Activated CD4-positive, alpha-beta T cell treated with anti-CD3 and anti-CD28 coated beads for 1 hour (primary cell): Measurements from ENCODE around the gene FBXL13.
"Not testable (repeated sequence)": the region's sequence is repeated elsewhere in the genome, so short reads cannot be mapped to it uniquely, and the experiment has no call there.

Experiments used
- DNase-seq: peaks from one replicate; pipeline ENCODE4 v3.0.0-alpha.2; 2020

FBXL13 gene

DNA sequence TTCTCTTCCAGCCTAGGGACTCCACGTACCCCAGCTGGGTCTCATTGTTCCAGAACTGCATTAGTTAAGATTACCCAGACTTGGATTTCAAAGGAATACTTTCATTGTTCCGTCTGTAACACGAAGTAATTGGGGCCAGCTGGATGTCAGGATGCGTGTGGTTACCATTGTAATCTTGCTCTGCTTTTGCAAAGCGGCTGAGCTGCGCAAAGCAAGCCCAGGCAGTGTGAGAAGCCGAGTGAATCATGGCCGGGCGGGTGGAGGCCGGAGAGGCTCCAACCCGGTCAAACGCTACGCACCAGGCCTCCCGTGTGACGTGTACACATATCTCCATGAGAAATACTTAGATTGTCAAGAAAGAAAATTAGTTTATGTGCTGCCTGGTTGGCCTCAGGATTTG is 140.8 kb downstream of the FBXL13 start:
- DNase-seq: no peak

DNA sequence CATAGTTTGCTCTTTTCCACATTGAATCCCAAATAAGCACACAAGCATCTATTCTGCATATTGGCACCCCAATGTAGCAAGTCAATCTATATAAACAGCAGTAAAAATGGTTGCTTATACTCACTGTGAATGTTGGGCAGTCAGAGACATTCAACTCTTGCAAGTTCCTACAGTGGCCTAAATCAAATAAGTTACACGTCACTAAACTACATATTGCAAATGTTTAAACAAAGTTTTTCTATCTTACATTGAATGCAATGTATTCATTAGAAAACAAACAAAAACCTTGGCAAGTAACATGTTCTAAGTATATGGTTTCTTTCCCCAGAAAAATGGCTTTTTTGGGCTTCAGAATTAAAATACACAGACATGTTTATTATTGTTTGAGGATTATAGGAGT is 142.8 kb downstream of the FBXL13 start:
- DNase-seq: no peak

GRCh38 chr7:102927312-102927933 is 147.2 kb downstream of the FBXL13 start:
- DNase-seq: no peak

GRCh38 chr7:102926783-102927140 is 147.8 kb downstream of the FBXL13 start:
- DNase-seq: no peak

- DNase-seq: no peak
These were observed 148.4 kb downstream of the FBXL13 start for GRCh38 chr7:102925976-102926782.

DNA sequence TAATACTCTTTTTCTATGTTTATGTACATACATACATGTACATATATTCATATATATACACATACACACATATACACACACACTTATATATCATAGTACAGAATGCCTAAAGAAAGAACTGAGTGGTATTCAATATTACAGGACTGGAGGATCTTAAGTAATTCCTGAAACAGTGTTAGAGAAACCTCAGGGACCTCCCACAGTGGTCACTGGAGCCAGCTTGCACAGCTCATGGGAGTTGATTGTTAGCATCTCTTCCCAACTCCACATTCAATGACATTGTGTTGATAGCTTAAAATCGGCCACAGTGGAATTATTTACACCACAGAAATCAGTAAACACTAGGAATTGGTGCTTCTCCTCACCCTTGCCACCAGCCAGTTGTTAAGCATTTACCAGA is 155.8 kb downstream of the FBXL13 start:
- no peak for DNase-seq

DNA sequence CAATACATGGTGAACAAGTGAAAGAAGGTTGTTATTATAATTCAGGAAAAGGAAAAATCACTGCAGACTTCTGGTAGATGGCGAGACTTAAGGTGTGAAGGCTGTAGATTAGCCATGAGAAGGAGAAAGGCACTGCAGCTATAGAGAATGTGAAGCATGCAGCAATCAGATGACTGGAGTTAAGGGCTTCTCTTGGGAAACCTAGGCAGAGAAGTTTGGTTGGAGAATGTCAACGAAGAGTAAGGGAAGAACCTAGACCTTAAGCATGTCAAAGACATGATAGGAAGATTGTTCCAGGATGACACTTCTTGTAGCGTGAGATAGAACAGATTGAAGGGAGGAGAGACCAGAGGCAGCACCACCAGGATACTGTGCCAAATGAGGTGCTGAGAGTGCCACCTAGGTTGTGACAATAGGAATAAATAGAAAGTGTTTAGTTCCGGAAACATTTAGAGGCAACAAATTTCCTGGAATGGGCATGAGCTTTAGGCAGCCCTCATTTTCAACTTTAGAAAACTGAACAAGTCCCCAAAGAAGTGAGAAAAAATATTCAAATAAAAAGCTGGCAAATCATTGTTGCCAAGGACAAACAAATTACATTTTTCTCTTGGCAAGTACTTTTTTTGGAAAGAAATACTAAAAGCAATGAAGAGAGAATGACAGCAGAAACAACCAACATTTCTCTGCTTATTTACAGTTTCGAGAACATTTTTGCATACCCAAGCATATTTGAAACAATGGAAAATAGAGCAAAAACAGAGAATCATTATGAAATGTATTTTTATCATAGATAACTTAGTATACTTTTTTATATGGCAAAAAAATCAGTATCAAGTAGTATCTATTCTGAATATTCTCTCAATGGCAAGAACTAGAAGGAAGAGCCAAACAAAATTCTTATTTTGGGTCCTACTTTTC is 156.9 kb downstream of the FBXL13 start:
- DNase-seq: no peak

DNA sequence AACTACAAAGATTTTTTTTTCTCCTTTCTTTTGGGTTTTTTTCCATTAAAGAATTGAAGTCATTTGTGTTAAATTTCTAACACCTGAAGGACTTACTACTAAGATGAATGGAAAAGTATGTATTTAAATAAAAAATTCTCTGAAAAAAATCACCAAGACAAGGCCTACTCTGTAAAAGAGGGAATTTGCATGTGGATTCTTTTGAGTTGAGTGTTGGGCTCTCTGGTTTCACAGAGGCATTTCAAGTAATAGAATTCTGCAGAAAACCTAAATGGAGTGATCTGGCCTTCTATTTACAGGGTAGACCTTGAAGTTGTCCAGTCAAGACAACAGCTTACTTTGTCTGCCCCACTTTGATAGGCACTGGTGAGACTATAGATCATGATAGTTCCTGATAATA is 157.7 kb downstream of the FBXL13 start:
- DNase-seq: no peak

DNA sequence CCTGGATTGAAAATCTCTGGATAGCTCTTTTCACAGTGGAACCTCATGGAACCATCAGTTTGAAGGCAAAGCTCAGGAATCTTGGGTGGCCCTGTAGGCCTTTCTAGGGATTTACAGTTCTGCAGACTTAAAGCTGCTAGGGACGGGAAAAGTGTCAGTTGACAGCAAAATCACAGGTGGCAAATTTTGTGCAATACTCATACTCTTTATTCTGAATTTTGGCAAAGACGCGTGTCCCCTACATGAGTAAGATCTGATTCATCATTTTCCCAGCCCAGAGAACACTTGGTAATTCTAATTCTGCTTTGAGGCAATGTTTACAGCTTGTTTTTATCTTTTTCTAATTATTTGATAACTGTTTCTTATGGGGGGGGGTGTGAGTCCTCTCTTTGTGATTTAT is 158.2 kb downstream of the FBXL13 start:
- DNase-seq: no peak

DNA sequence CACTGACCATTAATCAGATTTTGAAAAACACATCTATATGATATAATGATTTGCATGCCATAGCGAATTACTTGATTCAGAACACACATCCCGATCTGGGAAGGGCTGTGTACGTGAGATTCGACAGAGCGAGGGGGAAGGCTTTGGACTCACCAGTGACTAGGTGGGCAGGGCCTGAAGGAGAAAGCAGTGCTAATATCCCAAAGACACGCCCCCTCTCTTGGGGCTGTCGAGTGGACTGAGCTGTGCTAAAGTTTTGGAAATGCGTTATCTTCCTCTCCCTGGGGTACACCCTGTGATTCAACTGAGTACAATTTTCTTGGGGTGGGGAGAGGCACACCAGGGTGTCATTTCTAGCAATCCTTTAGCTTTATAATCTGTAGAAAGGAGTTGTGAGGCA is 160.0 kb downstream of the FBXL13 start:
- DNase-seq: no peak

GRCh38 chr7:102913826-102914225 is 160.8 kb downstream of the FBXL13 start:
- no peak for DNase-seq

GRCh38 chr7:102912742-102913141 is 161.9 kb downstream of the FBXL13 start, which contains the start of gene LRRC17:
Gene LRRC17 (plus strand): TSS chr7:102913000. CDS start chr7:102933914, 20,914 bp downstream.
- no peak for DNase-seq

- DNase-seq: no peak
These were observed 165.9 kb downstream of the FBXL13 start for GRCh38 chr7:102908676-102909075.

DNA sequence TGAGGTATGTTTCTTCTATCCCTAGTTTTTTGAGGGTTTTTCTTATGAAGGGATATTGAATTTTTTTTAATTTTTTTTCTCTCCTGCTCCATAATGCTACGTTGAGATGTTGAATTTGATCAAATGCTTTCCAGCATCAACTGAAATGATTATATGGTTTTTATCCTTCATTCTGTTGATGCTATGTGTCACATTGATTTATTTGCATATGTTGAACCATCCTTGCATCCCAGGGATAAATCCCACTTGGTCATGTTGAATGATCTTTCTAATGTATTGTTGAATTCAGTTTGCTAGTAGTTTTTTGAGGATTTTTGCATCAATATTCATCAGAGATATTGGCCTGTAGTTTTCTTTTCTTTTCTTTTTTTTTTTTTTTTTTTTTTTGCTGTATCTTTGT is 171.0 kb downstream of the FBXL13 start:
- DNase-seq: not testable (repeated sequence)

DNA sequence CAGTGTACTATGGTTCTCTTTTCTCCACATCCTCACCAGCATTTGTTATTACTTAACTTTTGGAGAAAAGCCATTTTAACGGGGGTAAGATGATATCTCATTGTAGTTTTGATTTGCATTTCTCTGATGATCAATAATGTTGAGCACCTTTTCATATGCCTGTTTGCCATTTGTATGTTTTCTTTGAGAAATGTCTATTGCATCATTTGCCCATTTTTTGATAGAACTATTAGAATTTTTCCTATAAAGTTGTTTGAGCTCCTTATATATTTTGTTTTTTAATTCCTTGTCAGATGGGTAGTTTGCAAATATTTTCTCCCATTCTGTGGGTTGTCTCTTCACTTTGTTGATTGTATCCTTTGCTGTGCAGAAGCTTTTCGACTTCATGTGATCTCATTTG is 172.5 kb downstream of the FBXL13 start:
- not testable (repeated sequence) for DNase-seq

GRCh38 chr7:102898532-102898859 is 176.1 kb downstream of the FBXL13 start:
- DNase-seq: no peak

DNA sequence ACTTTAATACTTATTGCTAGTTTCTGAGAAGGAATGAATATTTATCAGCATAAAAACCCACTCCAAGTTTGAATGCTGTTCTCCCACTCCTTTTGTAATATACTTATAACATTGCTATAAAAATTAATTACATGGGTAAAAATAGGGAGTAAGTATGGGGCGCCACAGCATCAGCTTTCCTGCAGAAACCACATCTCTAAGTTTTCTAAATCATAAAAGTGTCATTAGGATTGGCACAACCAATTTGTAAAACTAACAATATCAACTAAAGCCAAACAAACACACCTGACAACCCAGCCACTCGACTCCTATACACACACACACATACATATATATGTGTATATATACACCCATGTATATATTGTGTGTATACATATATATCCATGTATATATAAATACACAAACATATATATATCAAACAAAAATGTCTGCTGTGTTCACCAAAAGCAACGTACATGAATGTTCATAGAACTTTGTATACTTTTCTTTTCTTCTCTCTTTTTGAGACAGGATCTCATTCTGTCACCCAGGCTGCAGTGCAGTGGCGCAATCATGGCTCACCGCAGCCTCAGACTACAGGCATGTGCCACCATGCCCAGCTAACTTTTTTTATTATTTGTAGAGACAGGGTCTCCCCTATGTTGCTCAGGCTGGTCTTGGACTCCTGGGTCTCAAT is 176.6 kb downstream of the FBXL13 start:
- no peak for DNase-seq

DNA sequence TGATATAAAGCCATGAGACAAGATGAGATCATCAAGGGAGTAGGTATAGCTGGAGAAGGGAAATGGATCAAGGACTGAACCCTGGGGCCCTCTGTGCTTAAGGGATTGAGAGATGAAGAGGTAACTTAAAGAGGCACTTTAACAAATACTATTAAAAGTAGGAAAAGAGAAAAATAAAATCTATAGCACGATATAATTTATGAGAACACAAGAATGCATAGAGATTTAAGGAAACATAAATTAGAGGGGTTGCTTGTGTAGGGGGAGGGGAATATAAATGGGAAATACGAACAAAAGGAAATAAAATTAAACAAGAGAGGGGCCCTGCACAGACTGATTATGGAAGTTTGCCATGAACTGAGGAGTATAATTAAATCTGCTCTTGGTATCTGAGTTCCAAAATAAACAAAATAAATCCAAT is 177.4 kb downstream of the FBXL13 start:
- no peak for DNase-seq

GRCh38 chr7:102896585-102896984 is 178.0 kb downstream of the FBXL13 start:
- DNase-seq: no peak

DNA sequence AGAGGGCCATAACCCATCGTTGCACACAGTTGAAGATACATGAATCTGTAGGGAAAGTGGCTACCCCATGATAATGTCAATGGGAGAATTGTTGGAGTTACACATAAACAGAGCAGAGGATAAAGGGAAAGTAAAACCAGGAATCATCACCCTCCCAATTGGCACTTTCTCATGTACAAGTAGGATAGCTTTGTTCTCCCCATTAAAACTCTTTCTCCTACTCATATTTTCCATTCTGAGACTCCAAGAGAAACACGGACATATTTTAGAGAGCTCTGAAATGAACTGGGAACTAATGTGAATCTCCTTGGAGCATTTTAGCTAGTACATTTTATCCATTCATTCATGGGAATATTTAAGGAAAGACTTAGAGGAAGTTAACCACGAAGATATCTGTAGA is 179.0 kb downstream of the FBXL13 start:
- DNase-seq: no peak

DNA sequence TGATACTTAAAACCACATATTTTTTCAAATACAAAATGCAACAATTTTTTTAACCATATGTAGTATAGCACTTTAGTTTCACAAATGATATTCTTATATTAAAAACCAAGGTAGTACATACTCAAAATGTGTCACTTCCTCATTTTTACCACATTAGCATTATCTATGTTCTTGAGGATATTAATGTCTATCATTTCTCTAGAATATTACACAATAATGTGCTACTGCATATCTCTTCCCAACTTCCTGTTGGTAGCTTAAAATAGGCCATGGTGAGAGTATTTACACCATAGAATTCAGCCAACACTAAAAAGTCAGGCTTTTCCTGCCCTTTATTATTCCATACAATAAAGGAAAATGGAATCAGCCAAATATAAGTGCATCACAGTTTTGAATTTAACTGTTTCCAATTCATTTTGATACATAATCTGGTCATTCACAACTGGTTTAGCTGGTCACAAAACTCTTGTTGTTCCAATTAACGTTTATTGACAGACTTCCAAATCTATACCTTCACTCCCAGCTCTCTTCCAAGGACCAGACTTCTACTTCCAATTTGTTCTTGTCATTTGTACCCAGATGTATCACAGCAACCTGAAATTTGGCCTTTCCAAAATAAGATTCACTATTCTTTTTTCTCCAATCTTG is 181.8 kb downstream of the FBXL13 start:
- DNase-seq: no peak

GRCh38 chr7:102891693-102892261 is 182.8 kb downstream of the FBXL13 start:
- no peak for DNase-seq
